Measurements from ENCODE around the gene CCDC50.

CCDC50 gene

DNA sequence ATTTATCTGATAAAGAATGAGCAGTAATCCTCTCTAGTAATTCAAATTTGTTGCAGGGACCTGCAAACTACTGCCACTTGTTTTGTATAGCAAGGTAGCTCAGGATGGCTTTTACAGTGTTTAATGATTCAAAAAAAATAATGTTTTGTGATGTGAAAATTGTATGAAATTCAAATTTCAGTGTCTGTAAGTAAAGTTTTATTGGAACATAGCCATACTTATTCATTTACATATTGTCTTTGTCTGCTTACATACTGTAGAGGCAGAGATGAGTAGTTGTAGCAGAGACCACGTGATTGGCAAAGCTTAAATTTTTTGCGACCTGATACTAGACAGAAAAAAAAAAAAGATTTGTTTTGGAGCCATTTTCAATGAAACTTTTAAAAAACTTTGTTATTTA, 7.6 kb downstream of the CCDC50 start:
- in situ Hi-C loops (cut with MboI; ENCODE audit: low pct_unique_long_range_greater_than_20kb, low sequenced_read_pairs, unreplicated experiment): no loop called here
- TF ChIP-seq CTCF (IDR thresholded peaks at IDR 0.05; ENCODE audit: extremely low read depth, insufficient read depth, missing control alignments): no peak

DNA sequence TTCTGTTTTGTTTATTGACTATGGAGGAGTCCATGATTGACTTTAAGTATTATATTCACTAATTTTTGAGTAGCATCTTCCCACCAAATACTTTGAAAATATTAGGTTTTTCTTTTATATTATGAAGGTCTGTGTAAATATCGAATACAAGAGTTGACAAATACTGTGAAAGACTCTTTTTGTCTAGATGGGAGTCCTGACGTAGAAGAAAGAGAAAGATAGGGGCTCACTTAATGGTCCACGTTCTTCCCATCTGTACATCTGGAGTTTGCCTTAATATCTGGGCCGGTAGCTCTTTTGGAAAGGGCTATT, 8.9 kb downstream of the CCDC50 start:
- TF ChIP-seq CTCF (IDR thresholded peaks at IDR 0.05; ENCODE audit: extremely low read depth, insufficient read depth, missing control alignments): no peak
- DNase-seq (ENCODE audit: low spot score): no peak
- in situ Hi-C loops (cut with MboI; ENCODE audit: low pct_unique_long_range_greater_than_20kb, low sequenced_read_pairs, unreplicated experiment): no loop called here

More for the DNA sequence above, 7.6 kb downstream of the CCDC50 start:
- no peak for DNase-seq (ENCODE audit: low spot score)

DNA sequence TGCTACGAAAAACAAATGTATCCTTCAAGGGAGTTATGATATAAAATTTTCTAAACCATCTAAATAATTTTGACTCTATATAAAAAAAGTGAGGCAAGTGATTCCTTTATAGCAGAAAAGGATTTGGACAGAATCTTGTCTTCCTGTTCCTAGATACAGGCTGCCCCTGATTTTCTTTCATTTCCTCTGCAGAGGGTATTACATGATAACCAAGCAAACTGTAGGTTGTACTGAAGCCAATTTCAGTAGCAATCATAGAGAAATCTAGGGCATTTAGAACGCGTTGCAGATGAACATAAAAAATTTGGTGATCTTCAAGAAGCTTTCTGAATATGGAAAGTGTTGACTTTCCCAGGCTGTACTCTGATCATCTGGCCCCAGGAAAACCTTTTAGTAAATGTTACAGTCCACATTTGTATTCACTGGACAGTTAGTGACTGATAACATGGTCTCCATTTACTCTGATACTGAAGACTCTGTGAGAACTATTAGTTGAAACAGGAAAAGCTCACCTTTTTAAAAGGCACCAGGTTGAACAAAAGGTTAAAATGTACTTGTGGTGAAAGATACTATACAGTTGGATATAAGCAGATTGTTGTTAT, 10.2 kb downstream of the CCDC50 start:
- no peak for TF ChIP-seq CTCF (IDR thresholded peaks at IDR 0.05; ENCODE audit: extremely low read depth, insufficient read depth, missing control alignments)
- no peak for DNase-seq (ENCODE audit: low spot score)
- in situ Hi-C loops (cut with MboI; ENCODE audit: low pct_unique_long_range_greater_than_20kb, low sequenced_read_pairs, unreplicated experiment): no loop called here

GRCh38 chr3:191340351-191340750, 11.2 kb downstream of the CCDC50 start:
- in situ Hi-C loops (cut with MboI; ENCODE audit: low pct_unique_long_range_greater_than_20kb, low sequenced_read_pairs, unreplicated experiment): no loop called here
- no peak for TF ChIP-seq CTCF (IDR thresholded peaks at IDR 0.05; ENCODE audit: extremely low read depth, insufficient read depth, missing control alignments)
- DNase-seq (ENCODE audit: low spot score): no peak

DNA sequence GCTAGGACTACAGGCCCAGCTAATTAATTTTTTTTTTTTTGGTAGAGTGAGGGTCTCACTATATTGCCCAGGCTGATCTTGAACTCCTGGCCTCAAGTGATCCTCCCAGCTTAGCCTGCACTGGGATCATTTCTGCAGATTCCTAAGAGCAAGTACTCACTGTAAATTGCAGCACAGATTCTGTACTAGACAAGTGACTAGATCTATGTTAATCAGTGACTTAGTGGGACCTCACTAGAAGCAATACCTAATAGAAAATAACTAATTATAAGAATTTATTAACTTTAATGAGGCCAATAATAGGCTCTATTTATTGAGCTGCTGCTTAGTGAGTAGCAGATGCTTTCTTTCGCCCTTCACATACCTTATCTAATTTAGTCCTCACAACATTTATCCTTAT, 11.8 kb downstream of the CCDC50 start:
- TF ChIP-seq CTCF (IDR thresholded peaks at IDR 0.05; ENCODE audit: extremely low read depth, insufficient read depth, missing control alignments): no peak
- in situ Hi-C loops (cut with MboI; ENCODE audit: low pct_unique_long_range_greater_than_20kb, low sequenced_read_pairs, unreplicated experiment): no loop called here
- DNase-seq (ENCODE audit: low spot score): no peak

GRCh38 chr3:191342006-191342405, 12.8 kb downstream of the CCDC50 start:
- no peak for TF ChIP-seq CTCF (IDR thresholded peaks at IDR 0.05; ENCODE audit: extremely low read depth, insufficient read depth, missing control alignments)
- no peak for DNase-seq (ENCODE audit: low spot score)
- in situ Hi-C loops (cut with MboI; ENCODE audit: low pct_unique_long_range_greater_than_20kb, low sequenced_read_pairs, unreplicated experiment): no loop called here

GRCh38 chr3:191342411-191342810, 13.2 kb downstream of the CCDC50 start:
- TF ChIP-seq CTCF (IDR thresholded peaks at IDR 0.05; ENCODE audit: extremely low read depth, insufficient read depth, missing control alignments): no peak
- no peak for DNase-seq (ENCODE audit: low spot score)
- in situ Hi-C loops (cut with MboI; ENCODE audit: low pct_unique_long_range_greater_than_20kb, low sequenced_read_pairs, unreplicated experiment): no loop called here
